Sigmoid colon (tissue), 4 donors: ENCODE data around the gene MACROD2.

Experiments used
- EP300 ChIP-seq, 4 donors: sonication (generic); formaldehyde crosslinking; IDR thresholded peaks; one replicate each; pipeline ENCODE4 v1.6.1; 2017; ENCODE audit warnings: antibody characterized with exemption in 4 of 4
- POLR2A ChIP-seq, 2 donors: fragments of 450-650 bp; IDR thresholded peaks; one replicate each; pipeline ENCODE4 v1.6.1; 2016; ENCODE audit warnings: antibody characterized with exemption in 2 of 2, mild to moderate bottlenecking in 2 of 2, moderate library complexity in 2 of 2
- POLR2AphosphoS5 ChIP-seq, 4 donors: sonication (generic); formaldehyde crosslinking; IDR thresholded peaks; one replicate each; pipeline ENCODE4 v1.6.1; 2017; ENCODE audit warnings: antibody characterized with exemption in 4 of 4
- TF ChIP-seq, protein P1 (sequence below), 4 experiments: fragments of 450-650 bp in 3 of 4; fragments of 200-600 bp in 1 of 4; IDR thresholded peaks; one replicate each; pipeline ENCODE4 v1.5.1; 2016 to 2019; ENCODE audit warnings: antibody characterized with exemption in 4 of 4, mild to moderate bottlenecking in 3 of 4, moderate library complexity in 2 of 4

DNA sequence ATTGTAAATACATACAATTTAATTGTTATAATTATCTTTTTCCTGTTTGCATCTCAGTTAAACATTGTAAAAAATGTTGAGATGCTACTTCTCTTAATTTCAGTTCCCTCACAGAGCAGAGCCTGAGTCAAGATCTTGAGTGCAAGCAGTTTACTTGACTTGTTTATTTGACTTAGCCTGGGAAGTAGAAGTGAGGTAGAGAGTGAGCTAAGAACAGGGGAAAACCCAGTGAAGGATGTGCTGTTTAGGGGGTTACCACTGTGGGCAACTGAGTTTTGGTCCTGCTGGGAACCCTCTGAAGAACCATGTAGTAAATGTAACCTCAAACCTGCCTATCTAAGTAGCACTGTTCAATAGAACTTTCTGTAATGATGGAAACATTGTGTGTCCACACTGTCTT is 837.3 kb downstream of the MACROD2 start:
- TF ChIP-seq POLR2A (IDR thresholded peaks at IDR 0.05) = no peak
- TF ChIP-seq, protein P1, sequence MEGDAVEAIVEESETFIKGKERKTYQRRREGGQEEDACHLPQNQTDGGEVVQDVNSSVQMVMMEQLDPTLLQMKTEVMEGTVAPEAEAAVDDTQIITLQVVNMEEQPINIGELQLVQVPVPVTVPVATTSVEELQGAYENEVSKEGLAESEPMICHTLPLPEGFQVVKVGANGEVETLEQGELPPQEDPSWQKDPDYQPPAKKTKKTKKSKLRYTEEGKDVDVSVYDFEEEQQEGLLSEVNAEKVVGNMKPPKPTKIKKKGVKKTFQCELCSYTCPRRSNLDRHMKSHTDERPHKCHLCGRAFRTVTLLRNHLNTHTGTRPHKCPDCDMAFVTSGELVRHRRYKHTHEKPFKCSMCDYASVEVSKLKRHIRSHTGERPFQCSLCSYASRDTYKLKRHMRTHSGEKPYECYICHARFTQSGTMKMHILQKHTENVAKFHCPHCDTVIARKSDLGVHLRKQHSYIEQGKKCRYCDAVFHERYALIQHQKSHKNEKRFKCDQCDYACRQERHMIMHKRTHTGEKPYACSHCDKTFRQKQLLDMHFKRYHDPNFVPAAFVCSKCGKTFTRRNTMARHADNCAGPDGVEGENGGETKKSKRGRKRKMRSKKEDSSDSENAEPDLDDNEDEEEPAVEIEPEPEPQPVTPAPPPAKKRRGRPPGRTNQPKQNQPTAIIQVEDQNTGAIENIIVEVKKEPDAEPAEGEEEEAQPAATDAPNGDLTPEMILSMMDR (IDR thresholded peaks at IDR 0.05) = no peak
- no peak for TF ChIP-seq POLR2AphosphoS5 (IDR thresholded peaks at IDR 0.05)
- no peak for TF ChIP-seq EP300 (IDR thresholded peaks at IDR 0.05)
